ENCODE results near the gene PDCD11.

PDCD11 gene

GRCh38 chr10:103470761-103471653, 74.6 kb downstream of the PDCD11 start (continued):
- TF ChIP-seq ZNF398 (tag by site-specific recombination; IDR thresholded peaks at IDR 0.05) (peak; percentile 36; the same call in 1 of the 2 replicates), ZIC2 (tag by site-specific recombination; IDR thresholded peaks at IDR 0.05) (peak; percentile 13; the same call in 1 of the 2 replicates), ZNF280D (tag by site-specific recombination; IDR thresholded peaks at IDR 0.05) (no peak), FEZF1 (tag by site-specific recombination; IDR thresholded peaks at IDR 0.05) (no peak), ZNF157 (tag by site-specific recombination; IDR thresholded peaks at IDR 0.05) (no peak), KLF17 (tag by site-specific recombination; IDR thresholded peaks at IDR 0.05) (peak; percentile 52; the same call in 1 of the 2 replicates), ZBTB44 (tag by site-specific recombination; IDR thresholded peaks at IDR 0.05) (no peak), ZSCAN4 (tag by site-specific recombination; IDR thresholded peaks at IDR 0.05) (no peak), ZNF366 (tag by site-specific recombination; conservative IDR thresholded peaks at IDR 0.05) (no peak), ZBTB1 (tag by site-specific recombination; IDR thresholded peaks at IDR 0.05) (no peak), KLF1 (tag by site-specific recombination; IDR thresholded peaks at IDR 0.05) (0 out of 2 replicates have a peak, but pooled peaks have one; percentile 20), BCL11B (tag by site-specific recombination; IDR thresholded peaks at IDR 0.05; ENCODE audit: low read depth) (no peak), TCF7L2 (IDR thresholded peaks at IDR 0.05; ENCODE audit: borderline replicate concordance, low read depth, low read length) (no peak), ZNF18 (tag by site-specific recombination; IDR thresholded peaks at IDR 0.05) (no peak)

- Histone ChIP-seq H3K9me3 (ENCODE audit: control insufficient read depth, insufficient read depth, low read depth, low read length) (no peaks in the 10 kb centered on the region), H3K27ac (ENCODE audit: extremely low read depth, low read depth, low read length) (no peak overlapping the region), H3K4me1 (ENCODE audit: control insufficient read depth, insufficient read depth, low read length) (no peaks in the 10 kb centered on the region), H3K36me3 (ENCODE audit: control insufficient read depth in 2 of 2, insufficient read depth in 1 of 2, low read length in 2 of 2) (no peaks in the 10 kb centered on the region), H3K4me3 (ENCODE audit: low read depth, low read length) (no peak overlapping the region)
- ChIA-PET POLR2A (no interaction called here), CTCF (interaction anchor here (1.0 kb wide), 1 partner anchor 9 kb away, joined by 10 read pairs; no protein-coding TSS in a partner anchor)
- TF ChIP-seq ZNF768 (tag by site-specific recombination; IDR thresholded peaks at IDR 0.05) (no peak), KLF9 (tag by site-specific recombination; IDR thresholded peaks at IDR 0.05; ENCODE audit: low read depth) (no peak), ZNF311 (tag by site-specific recombination; IDR thresholded peaks at IDR 0.05; ENCODE audit: borderline replicate concordance) (no peak), ZNF121 (tag by site-specific recombination; IDR thresholded peaks at IDR 0.05) (no peak), ZNF626 (tag by site-specific recombination; IDR thresholded peaks at IDR 0.05) (no peak), ZNF629 (tag by site-specific recombination; IDR thresholded peaks at IDR 0.05) (no peak), MEIS1 (CRISPR knock-in tag; IDR thresholded peaks at IDR 0.05; ENCODE audit: borderline replicate concordance) (no peak), SETDB1 (IDR thresholded peaks at IDR 0.05; ENCODE audit: insufficient read length, low read length) (no peak)
Measured at GRCh38 chr10:103472005-103472404, 75.6 kb downstream of the PDCD11 start.
